Breast epithelium (tissue), 4 donors: ENCODE data around the gene VPS13A. TPM values are rescaled to one million over a fixed set of nuclear protein-coding genes. Genes with fewer than 3 reads are reported as not detected.

Experiments
- DNase-seq, 2 donors: peaks; one replicate each; pipeline ENCODE4 v3.0.0-alpha.2; 2019; ENCODE audit warnings: low spot score in 2 of 2
- H3K27ac ChIP-seq, 2 donors: fragments of 200-600 bp; sonication (generic) in 1 of 2; one replicate each; pipeline ENCODE4 v1.5.1; 2016 to 2019; ENCODE audit warnings: mild to moderate bottlenecking in 1 of 2
- H3K27me3 ChIP-seq, 2 donors: fragments of 200-600 bp; sonication (generic) in 1 of 2; one replicate each; pipeline versions ENCODE4 v1.5.1 to v1.6.0; 2017 to 2019; ENCODE audit warnings: control low read depth in 1 of 2, mild to moderate bottlenecking in 1 of 2
- H3K36me3 ChIP-seq: fragments of 200-600 bp; one replicate; pipeline ENCODE4 v1.5.1; 2019
- H3K4me1 ChIP-seq, 2 donors: fragments of 200-600 bp; sonication (generic); one replicate each; pipeline ENCODE4 v1.5.1; 2016 to 2019; ENCODE audit warnings: control low read depth in 1 of 2
- H3K4me3 ChIP-seq, 3 donors: fragments of 200-600 bp; sonication (generic); 1 replicate in 2 of 3; 2 replicates in 1 of 3; pipeline ENCODE4 v1.5.1; 2016 to 2019; ENCODE audit warnings: mild to moderate bottlenecking in 3 of 3, moderate library complexity in 2 of 3
- H3K9me3 ChIP-seq, 2 donors: fragments of 200-600 bp; sonication (generic) in 1 of 2; one replicate each; pipeline ENCODE4 v1.5.1; 2016 to 2019; ENCODE audit warnings: control low read depth in 1 of 2
- CTCF ChIP-seq, 3 donors: fragments of 450-650 bp; IDR thresholded peaks; one replicate each; pipeline ENCODE4 v1.5.1; 2016 to 2017; ENCODE audit warnings: antibody characterized with exemption in 3 of 3, mild to moderate bottlenecking in 3 of 3, moderate library complexity in 3 of 3
- POLR2A ChIP-seq: fragments of 450-650 bp; IDR thresholded peaks from one replicate; pipeline ENCODE4 v1.6.1; 2016; ENCODE audit warnings: antibody characterized with exemption, mild to moderate bottlenecking, moderate library complexity
- POLR2AphosphoS5 ChIP-seq, 3 donors: sonication (generic); formaldehyde crosslinking; IDR thresholded peaks; one replicate each; pipeline ENCODE4 v1.6.1; 2017; ENCODE audit warnings: antibody characterized with exemption in 3 of 3
- intact Hi-C: fragments of 100-400 bp; cut with DNase I; formaldehyde crosslinking; loops from one replicate; pipeline ENCODE4 v1.15.1; 2023; ENCODE audit warnings: low total_unique reads
- total RNA-seq, 3 donors: library from RNA; depleted of rRNA; stranded (reverse); fragments of >200 nt; gene quantifications; one replicate each; pipeline ENCODE4 v1.1.0, GENCODE V29; 2016

VPS13A gene
- total RNA-seq, 3 donors from 2014 or later = 26.7 to 62.2 (median 50.5) TPM

DNA sequence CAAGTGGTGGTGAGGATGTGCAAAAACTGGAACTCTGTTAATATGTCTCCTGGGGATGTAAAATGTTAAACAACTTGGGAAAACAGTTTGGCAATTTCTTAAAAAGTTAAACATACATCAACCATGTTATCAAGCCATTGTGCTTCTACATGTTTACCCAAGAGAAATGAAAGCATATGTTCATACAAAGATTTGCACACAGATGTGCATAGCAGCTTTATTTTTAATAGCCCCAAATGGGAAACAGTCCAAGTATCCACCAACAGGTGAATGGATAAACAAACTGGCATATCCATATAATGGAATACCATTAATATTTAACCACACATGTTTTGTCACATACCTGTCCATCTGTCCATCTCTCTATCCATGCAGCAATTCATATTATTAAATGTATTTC is 6.2 kb downstream of the VPS13A start:
- H3K27ac ChIP-seq = no peak overlapping the region
- no peak overlapping the region for H3K4me3 ChIP-seq
- no peaks in the 10 kb centered on the region for H3K9me3 ChIP-seq
- DNase-seq = no peak
- TF ChIP-seq CTCF (IDR thresholded peaks at IDR 0.05) (no peak), POLR2AphosphoS5 (IDR thresholded peaks at IDR 0.05) (no peak), POLR2A (no peak)
- H3K4me1 ChIP-seq = no peaks in the 10 kb centered on the region
- intact Hi-C loops = no loop called here
- H3K36me3 ChIP-seq = no peaks in the 10 kb centered on the region
- no peaks in the 10 kb centered on the region for H3K27me3 ChIP-seq

GRCh38 chr9:77188242-77188641 is 10.9 kb downstream of the VPS13A start:
- intact Hi-C loops = no loop called here
- TF ChIP-seq CTCF (IDR thresholded peaks at IDR 0.05) (no peak), POLR2A (no peak), POLR2AphosphoS5 (IDR thresholded peaks at IDR 0.05) (no peak)
- H3K27ac ChIP-seq = no peak overlapping the region
- DNase-seq = no peak
- H3K27me3 ChIP-seq = no peaks in the 10 kb centered on the region
- H3K4me3 ChIP-seq = no peak overlapping the region
- H3K4me1 ChIP-seq = no peaks in the 10 kb centered on the region
- no peaks in the 10 kb centered on the region for H3K36me3 ChIP-seq
- no peaks in the 10 kb centered on the region for H3K9me3 ChIP-seq

GRCh38 chr9:77194423-77194822 is 17.1 kb downstream of the VPS13A start:
- intact Hi-C loops = no loop called here

GRCh38 chr9:77210116-77210515 is 32.8 kb downstream of the VPS13A start:
- no peaks in the 10 kb centered on the region for H3K27me3 ChIP-seq
- H3K27ac ChIP-seq = no peak overlapping the region
- intact Hi-C loops = no loop called here
- H3K4me3 ChIP-seq = no peak overlapping the region
- H3K9me3 ChIP-seq = no peaks in the 10 kb centered on the region
- no peaks in the 10 kb centered on the region for H3K4me1 ChIP-seq
- TF ChIP-seq CTCF (IDR thresholded peaks at IDR 0.05) (no peak), POLR2AphosphoS5 (IDR thresholded peaks at IDR 0.05) (no peak), POLR2A (no peak)
- no peak for DNase-seq
- H3K36me3 ChIP-seq = no peaks in the 10 kb centered on the region

More at GRCh38 chr9:77194423-77194822, 17.1 kb downstream of the VPS13A start:
- Histone ChIP-seq H3K9me3 (no peaks in the 10 kb centered on the region), H3K4me1 (no peaks in the 10 kb centered on the region), H3K27ac (no peak overlapping the region), H3K36me3 (no peaks in the 10 kb centered on the region), H3K27me3 (no peaks in the 10 kb centered on the region), H3K4me3 (no peak overlapping the region)
- TF ChIP-seq CTCF (IDR thresholded peaks at IDR 0.05) (no peak), POLR2AphosphoS5 (IDR thresholded peaks at IDR 0.05) (no peak), POLR2A (no peak)
- DNase-seq = no peak

DNA sequence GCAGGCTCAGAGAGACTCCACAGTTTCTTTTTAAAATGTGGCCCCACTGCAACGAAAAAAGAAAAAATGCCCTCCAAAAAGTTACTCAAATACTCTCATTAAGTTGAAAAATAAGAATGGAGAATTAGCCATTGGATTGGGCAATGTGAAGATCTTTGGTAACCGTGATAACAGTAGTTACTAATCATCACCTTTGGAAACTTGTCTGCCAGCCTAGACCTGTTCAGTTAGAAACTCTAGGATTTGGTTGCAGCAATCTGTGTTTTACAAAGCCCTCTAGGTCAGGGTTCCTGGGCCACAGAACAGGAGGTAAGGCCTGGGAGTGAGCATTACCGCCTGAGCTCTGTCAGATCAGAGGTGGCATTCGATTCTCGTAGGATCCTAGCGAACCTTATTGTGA is 34.2 kb downstream of the VPS13A start:
- H3K36me3 ChIP-seq = no peaks in the 10 kb centered on the region
- no peak overlapping the region for H3K27ac ChIP-seq
- no peak for TF ChIP-seq POLR2AphosphoS5 (IDR thresholded peaks at IDR 0.05)
- no peak for TF ChIP-seq CTCF (IDR thresholded peaks at IDR 0.05)
- TF ChIP-seq POLR2A = no peak
- no peak for DNase-seq
- H3K4me3 ChIP-seq = no peak overlapping the region
- H3K27me3 ChIP-seq = no peaks in the 10 kb centered on the region
- H3K9me3 ChIP-seq = no peaks in the 10 kb centered on the region
- H3K4me1 ChIP-seq = no peaks in the 10 kb centered on the region
- intact Hi-C loops = no loop called here
